Measurements from ENCODE around the gene FOXL3. TPM values are rescaled to one million over a fixed set of nuclear protein-coding genes. Genes with fewer than 3 reads are reported as not detected.

The FOXL3 gene
- total and polyA plus RNA-seq, 4 donors = not detected

- Histone ChIP-seq H3K27ac (ENCODE audit: low read depth in 1 of 2, low read length in 2 of 2) (no peak overlapping the region), H3K4me1 (ENCODE audit: control insufficient read depth in 4 of 4, insufficient read depth in 4 of 4, low read length in 3 of 4) (no peaks in the 10 kb centered on the region), H3K9ac (ENCODE audit: low read depth in 1 of 2, low read length in 2 of 2) (no peak overlapping the region), H3K4me3 (ENCODE audit: low read depth in 1 of 3, low read length in 3 of 3) (no peak overlapping the region), H3K36me3 (ENCODE audit: control insufficient read depth in 4 of 4, insufficient read depth in 3 of 4, low read depth in 1 of 4, low read length in 3 of 4) (peaks cover 24 to 69% (median 37%) of the 10 kb centered on the region in 4 donors), H3K27me3 (ENCODE audit: control insufficient read depth in 4 of 4, insufficient read depth in 4 of 4, low read length in 3 of 4) (no peaks in the 10 kb centered on the region), H3K9me3 (ENCODE audit: control insufficient read depth in 4 of 4, low read length in 3 of 4) (no peaks in the 10 kb centered on the region)
- TF ChIP-seq FOXA1 (IDR thresholded peaks at IDR 0.05) = no peak
- TF ChIP-seq TAF1 (conservative IDR thresholded peaks at IDR 0.05) = no peak
- no peak for TF ChIP-seq NR2F2 (IDR thresholded peaks at IDR 0.05)
- no peak for TF ChIP-seq FOXA2 (IDR thresholded peaks at IDR 0.05)
- TF ChIP-seq GABPA (IDR thresholded peaks at IDR 0.05 in 1 of 2, conservative IDR thresholded peaks at IDR 0.05 in 1 of 2) = no peak
- no peak for TF ChIP-seq CTCF (IDR thresholded peaks at IDR 0.05; ENCODE audit: low read depth, low read length, missing input control)
- no peak for TF ChIP-seq EGR1 (IDR thresholded peaks at IDR 0.05; ENCODE audit: low read depth in 2 of 2)
- no peak for TF ChIP-seq HNF4A (conservative IDR thresholded peaks at IDR 0.05)
- TF ChIP-seq RXRA (IDR thresholded peaks at IDR 0.05) = no peak
- no peak for TF ChIP-seq ATF3 (IDR thresholded peaks at IDR 0.05)
- no peak for TF ChIP-seq ZBTB33 (IDR thresholded peaks at IDR 0.05)
- TF ChIP-seq RAD21 (IDR thresholded peaks at IDR 0.05) = no peak
- TF ChIP-seq REST (IDR thresholded peaks at IDR 0.05) = no peak
- TF ChIP-seq SP1 (IDR thresholded peaks at IDR 0.05) = no peak
- TF ChIP-seq YY1 (IDR thresholded peaks at IDR 0.05) = no peak
- no peak for TF ChIP-seq MAX (IDR thresholded peaks at IDR 0.05)
- no peak for TF ChIP-seq JUND (IDR thresholded peaks at IDR 0.05)
- TF ChIP-seq HNF4G (IDR thresholded peaks at IDR 0.05) = no peak
- 93% methylated on average over 22 of the region's 22 CpGs for WGBS
- no peak for DNase-seq (ENCODE audit: low spot score)
Measured at GRCh38 chr7:252981-253380, 37.0 kb upstream of the FOXL3 start.

Data from liver (tissue), 9 donors.